ENCODE data around the gene FAM81B. TPM values are rescaled to one million over a fixed set of nuclear protein-coding genes. Genes with fewer than 3 reads are reported as not detected.

Gene FAM81B
- total RNA-seq, 1 donor from 2014 or later, result not detected

GRCh38 chr5:95403996-95404395, 12.8 kb downstream of the FAM81B start:
- no peaks in the 10 kb centered on the region for H3K9me3 Mint-ChIP-seq
- no peak overlapping the region for H3K27ac Mint-ChIP-seq (ENCODE audit: unreplicated experiment)
- no peaks in the 10 kb centered on the region for H3K36me3 Mint-ChIP-seq (ENCODE audit: low read depth)
- no peaks in the 10 kb centered on the region for H3K4me1 Mint-ChIP-seq
- no peak for DNase-seq (ENCODE audit: low read depth, low spot score)
- TF ChIP-seq, protein P1, sequence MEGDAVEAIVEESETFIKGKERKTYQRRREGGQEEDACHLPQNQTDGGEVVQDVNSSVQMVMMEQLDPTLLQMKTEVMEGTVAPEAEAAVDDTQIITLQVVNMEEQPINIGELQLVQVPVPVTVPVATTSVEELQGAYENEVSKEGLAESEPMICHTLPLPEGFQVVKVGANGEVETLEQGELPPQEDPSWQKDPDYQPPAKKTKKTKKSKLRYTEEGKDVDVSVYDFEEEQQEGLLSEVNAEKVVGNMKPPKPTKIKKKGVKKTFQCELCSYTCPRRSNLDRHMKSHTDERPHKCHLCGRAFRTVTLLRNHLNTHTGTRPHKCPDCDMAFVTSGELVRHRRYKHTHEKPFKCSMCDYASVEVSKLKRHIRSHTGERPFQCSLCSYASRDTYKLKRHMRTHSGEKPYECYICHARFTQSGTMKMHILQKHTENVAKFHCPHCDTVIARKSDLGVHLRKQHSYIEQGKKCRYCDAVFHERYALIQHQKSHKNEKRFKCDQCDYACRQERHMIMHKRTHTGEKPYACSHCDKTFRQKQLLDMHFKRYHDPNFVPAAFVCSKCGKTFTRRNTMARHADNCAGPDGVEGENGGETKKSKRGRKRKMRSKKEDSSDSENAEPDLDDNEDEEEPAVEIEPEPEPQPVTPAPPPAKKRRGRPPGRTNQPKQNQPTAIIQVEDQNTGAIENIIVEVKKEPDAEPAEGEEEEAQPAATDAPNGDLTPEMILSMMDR (conservative IDR thresholded peaks at IDR 0.05), result no peak
- H3K27me3 Mint-ChIP-seq (ENCODE audit: low read depth), result no peaks in the 10 kb centered on the region
- H3K4me3 Mint-ChIP-seq, result no peak overlapping the region

DNA sequence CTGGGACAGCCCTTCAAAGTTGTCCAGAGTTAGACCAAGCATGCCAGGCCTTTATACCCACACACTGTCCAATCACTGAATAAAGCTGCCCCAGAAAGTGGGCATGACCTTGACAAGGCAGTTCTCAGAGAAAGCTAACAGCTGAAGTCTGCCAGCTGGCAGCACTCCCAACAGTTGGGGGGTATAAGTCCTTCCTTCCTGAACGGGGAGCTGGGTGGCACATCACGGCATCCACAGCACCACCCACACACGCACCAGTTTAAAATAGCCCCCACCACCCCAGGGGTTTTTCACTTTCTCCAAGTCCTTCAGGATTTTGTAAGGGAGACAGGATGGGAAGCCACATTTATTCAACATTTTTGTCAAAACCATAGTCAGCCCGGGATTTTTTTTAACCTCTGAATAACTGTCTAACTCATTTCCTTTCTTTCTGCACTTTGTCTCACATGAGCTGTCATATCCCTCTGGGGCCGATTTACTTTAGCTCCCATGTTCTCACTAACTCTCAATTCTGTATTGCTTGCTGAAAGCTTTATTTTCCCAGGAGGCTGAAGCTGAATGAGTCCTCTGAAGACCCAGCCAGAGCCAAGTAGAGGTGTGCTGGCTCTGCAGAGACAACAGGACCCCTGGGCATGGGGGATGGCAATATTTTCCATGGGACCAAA, 15.4 kb downstream of the FAM81B start:
- Mint-ChIP-seq H3K27ac (ENCODE audit: unreplicated experiment) (no peak overlapping the region), H3K4me1 (no peaks in the 10 kb centered on the region), H3K27me3 (ENCODE audit: low read depth) (no peaks in the 10 kb centered on the region), H3K4me3 (no peak overlapping the region), H3K9me3 (no peaks in the 10 kb centered on the region), H3K36me3 (ENCODE audit: low read depth) (no peaks in the 10 kb centered on the region)
- no peak for DNase-seq (ENCODE audit: low read depth, low spot score)
- TF ChIP-seq, protein P1 (conservative IDR thresholded peaks at IDR 0.05), result no peak

DNA sequence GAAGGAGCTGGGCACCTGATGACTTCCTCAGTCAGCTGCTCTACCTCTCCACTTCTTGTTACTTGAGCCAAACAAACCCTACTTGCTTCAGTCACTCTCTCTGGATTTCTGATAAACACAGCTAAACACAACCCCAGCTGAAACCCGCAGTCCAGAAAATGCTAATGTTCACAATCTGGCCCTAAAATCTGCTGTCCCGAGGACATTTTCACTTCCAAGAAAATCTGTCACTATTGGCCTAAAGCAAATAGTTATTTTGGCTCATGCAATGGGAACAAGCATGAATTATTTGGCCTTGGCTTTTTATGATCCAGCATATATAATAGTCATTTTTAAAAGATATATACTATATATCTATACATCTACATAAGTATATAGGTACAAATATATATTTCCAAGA, 19.1 kb downstream of the FAM81B start:
- H3K27me3 Mint-ChIP-seq (ENCODE audit: low read depth), result no peaks in the 10 kb centered on the region
- TF ChIP-seq, protein P1 (conservative IDR thresholded peaks at IDR 0.05), result no peak
- no peak overlapping the region for H3K4me3 Mint-ChIP-seq
- no peaks in the 10 kb centered on the region for H3K36me3 Mint-ChIP-seq (ENCODE audit: low read depth)
- DNase-seq (ENCODE audit: low read depth, low spot score), result no peak
- H3K4me1 Mint-ChIP-seq, result no peaks in the 10 kb centered on the region
- no peak overlapping the region for H3K27ac Mint-ChIP-seq (ENCODE audit: unreplicated experiment)
- no peaks in the 10 kb centered on the region for H3K9me3 Mint-ChIP-seq

GRCh38 chr5:95411474-95411873, 20.3 kb downstream of the FAM81B start:
- H3K27me3 Mint-ChIP-seq (ENCODE audit: low read depth), result no peaks in the 10 kb centered on the region
- no peaks in the 10 kb centered on the region for H3K4me1 Mint-ChIP-seq
- H3K27ac Mint-ChIP-seq (ENCODE audit: unreplicated experiment), result no peak overlapping the region
- TF ChIP-seq, protein P1 (conservative IDR thresholded peaks at IDR 0.05), result no peak
- DNase-seq (ENCODE audit: low read depth, low spot score), result no peak
- no peaks in the 10 kb centered on the region for H3K36me3 Mint-ChIP-seq (ENCODE audit: low read depth)
- no peak overlapping the region for H3K4me3 Mint-ChIP-seq
- no peaks in the 10 kb centered on the region for H3K9me3 Mint-ChIP-seq

- DNase-seq (ENCODE audit: low read depth, low spot score), result no peak
- Mint-ChIP-seq H3K36me3 (ENCODE audit: low read depth) (no peaks in the 10 kb centered on the region), H3K9me3 (no peaks in the 10 kb centered on the region), H3K27me3 (ENCODE audit: low read depth) (no peaks in the 10 kb centered on the region), H3K27ac (ENCODE audit: unreplicated experiment) (no peak overlapping the region), H3K4me3 (no peak overlapping the region), H3K4me1 (no peaks in the 10 kb centered on the region)
- TF ChIP-seq, protein P1 (conservative IDR thresholded peaks at IDR 0.05), result no peak
Measured at GRCh38 chr5:95414451-95414850, 23.3 kb downstream of the FAM81B start.

Measured in neural crest cell (in vitro differentiated cells).